CD4-positive, alpha-beta T cell (primary cell): ENCODE data around the gene FOXQ1. TPM values are rescaled to one million over a fixed set of nuclear protein-coding genes. Genes with fewer than 3 reads are reported as not detected.

Experiments
- ATAC-seq: fragments of 200-7000 bp; cut with Tn5 transposase; one replicate; pipeline ENCODE4 v1.10.0; 2022; ENCODE audit warnings: mild to moderate bottlenecking; ENCODE audit not compliant: poor library complexity
- CTCF ChIA-PET: fragments of 350-600 bp; sonication (Branson Sonifier 250); formaldehyde crosslinking; loops from one replicate; lab custom pipeline; 2021; ENCODE audit warnings: antibody characterized with exemption, inconsistent platforms; lab: Charles Lee
- POLR2A ChIA-PET: fragments of 350-600 bp; sonication (Branson Sonifier 250); formaldehyde crosslinking; loops from one replicate; lab custom pipeline; 2021; ENCODE audit warnings: antibody characterized with exemption, inconsistent platforms; lab: Charles Lee
- DNase-seq, 14 experiments: peaks; one replicate each; pipeline ENCODE4 v3.0.0-alpha.2; 2013 to 2020; ENCODE audit warnings: mixed read lengths in 2 of 14
- H3K27ac ChIP-seq, 2 donors: one replicate each; pipeline versions ENCODE4 v1.5.1 to v1.7.0; 2013; ENCODE audit warnings: low read length in 2 of 2, low read depth in 1 of 2, mild to moderate bottlenecking in 1 of 2
- H3K27me3 ChIP-seq, 2 experiments: 1 replicate in 1 of 2; 2 replicates in 1 of 2; pipeline versions ENCODE4 v1.6.1 to v1.7.0; 2013; ENCODE audit warnings: low read length in 2 of 2, control low read depth in 1 of 2, mild to moderate bottlenecking in 1 of 2, moderate library complexity in 1 of 2; ENCODE audit not compliant: insufficient read depth in 2 of 2, control insufficient read depth in 1 of 2
- H3K36me3 ChIP-seq: one replicate; pipeline ENCODE4 v1.6.1; 2013; ENCODE audit warnings: low read length, control low read depth; ENCODE audit not compliant: insufficient read depth
- H3K4me1 ChIP-seq: one replicate; pipeline ENCODE4 v1.6.1; 2013; ENCODE audit warnings: low read length, control low read depth; ENCODE audit not compliant: insufficient read depth
- H3K4me3 ChIP-seq: one replicate; pipeline ENCODE4 v1.5.1; 2013; ENCODE audit warnings: mild to moderate bottlenecking, low read length, moderate library complexity
- H3K9me3 ChIP-seq, 2 experiments: 1 replicate in 1 of 2; 2 replicates in 1 of 2; pipeline versions ENCODE4 v1.6.1 to v1.7.0; 2013; ENCODE audit warnings: low read length in 2 of 2, mild to moderate bottlenecking in 2 of 2, control low read depth in 1 of 2, moderate library complexity in 1 of 2; ENCODE audit not compliant: control insufficient read depth in 1 of 2, insufficient read depth in 1 of 2
- H3K27ac Mint-ChIP-seq: one replicate; pipeline ENCODE4 v1.8.0; 2020; ENCODE audit warnings: mixed read lengths
- H3K27me3 Mint-ChIP-seq: one replicate; pipeline ENCODE4 v1.8.0; 2021; ENCODE audit warnings: mixed read lengths
- H3K36me3 Mint-ChIP-seq: one replicate; pipeline ENCODE4 v1.8.0; 2021; ENCODE audit warnings: low read depth, mixed read lengths
- H3K4me1 Mint-ChIP-seq: one replicate; pipeline ENCODE4 v1.8.0; 2021; ENCODE audit warnings: low read depth, mixed read lengths
- H3K4me3 Mint-ChIP-seq: one replicate; pipeline ENCODE4 v1.8.0; 2020; ENCODE audit warnings: mild to moderate bottlenecking, mixed read lengths
- H3K9me3 Mint-ChIP-seq: one replicate; pipeline ENCODE4 v1.8.0; 2020; ENCODE audit warnings: mixed read lengths
- intact Hi-C, 2 experiments: fragments of 100-400 bp; cut with DNase I in 1 of 2; cut with micrococcal nuclease in 1 of 2; formaldehyde crosslinking; loops; one replicate each; pipeline versions ENCODE4 v1.15.1 to v1.9.0; 2023 to 2025; cut with DNase I, micrococcal nuclease
- polyA plus RNA-seq, 2 donors: library from polyadenylated mRNA; unstranded; fragments of 120-200 nt; gene quantifications; one replicate each; pipeline ENCODE4 v1.2.1, GENCODE V29; 2013
- total RNA-seq, 174 experiments: library from RNA in 2 of 174; stranded (reverse) in 2 of 174; gene quantifications; one replicate each; pipeline ENCODE4 v1.2.3 and lab custom pipeline; 2021 to 2026
- TF ChIP-seq, protein P1 (sequence below): fragments of 200-600 bp; IDR thresholded peaks from one replicate; pipeline ENCODE4 v1.8.0; 2022; ENCODE audit warnings: antibody characterized with exemption, mild to moderate bottlenecking

Gene FOXQ1
- not detected for total RNA-seq
- not detected for polyA plus RNA-seq (2013, experiment 1 of 2)
- polyA plus RNA-seq (2013, experiment 2 of 2) = not detected
- 0 to 0.22 (median 0) reads per million in 172 experiments for total RNA-seq (lab: John Stamatoyannopoulos, UW)

- no peak for ATAC-seq
- Histone ChIP-seq H3K9me3 (peaks cover 0 to 8% of the 10 kb centered on the region in 2 experiments), H3K4me3 (no peak within 1 kb of the TSS), H3K27me3 (peaks cover 63 to 77% of the 10 kb centered on the region in 2 experiments), H3K36me3 (no peaks in the 10 kb centered on the region), H3K27ac (no peak within 1 kb of the TSS), H3K4me1 (peaks cover 19% of the 10 kb centered on the region)
- no peaks in the 10 kb centered on the region for H3K36me3 Mint-ChIP-seq
- H3K4me3 Mint-ChIP-seq = peak within 1 kb of the TSS; percentile 58
- peaks cover 33% of the 10 kb centered on the region for H3K4me1 Mint-ChIP-seq
- TF ChIP-seq, protein P1, sequence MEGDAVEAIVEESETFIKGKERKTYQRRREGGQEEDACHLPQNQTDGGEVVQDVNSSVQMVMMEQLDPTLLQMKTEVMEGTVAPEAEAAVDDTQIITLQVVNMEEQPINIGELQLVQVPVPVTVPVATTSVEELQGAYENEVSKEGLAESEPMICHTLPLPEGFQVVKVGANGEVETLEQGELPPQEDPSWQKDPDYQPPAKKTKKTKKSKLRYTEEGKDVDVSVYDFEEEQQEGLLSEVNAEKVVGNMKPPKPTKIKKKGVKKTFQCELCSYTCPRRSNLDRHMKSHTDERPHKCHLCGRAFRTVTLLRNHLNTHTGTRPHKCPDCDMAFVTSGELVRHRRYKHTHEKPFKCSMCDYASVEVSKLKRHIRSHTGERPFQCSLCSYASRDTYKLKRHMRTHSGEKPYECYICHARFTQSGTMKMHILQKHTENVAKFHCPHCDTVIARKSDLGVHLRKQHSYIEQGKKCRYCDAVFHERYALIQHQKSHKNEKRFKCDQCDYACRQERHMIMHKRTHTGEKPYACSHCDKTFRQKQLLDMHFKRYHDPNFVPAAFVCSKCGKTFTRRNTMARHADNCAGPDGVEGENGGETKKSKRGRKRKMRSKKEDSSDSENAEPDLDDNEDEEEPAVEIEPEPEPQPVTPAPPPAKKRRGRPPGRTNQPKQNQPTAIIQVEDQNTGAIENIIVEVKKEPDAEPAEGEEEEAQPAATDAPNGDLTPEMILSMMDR = no peak
- POLR2A ChIA-PET = no interaction called here
- H3K27me3 Mint-ChIP-seq = peaks cover 78% of the 10 kb centered on the region
- H3K9me3 Mint-ChIP-seq = no peaks in the 10 kb centered on the region
- CTCF ChIA-PET = no interaction called here
- intact Hi-C loops = no loop called here
- H3K27ac Mint-ChIP-seq = no peak within 1 kb of the TSS
- DNase-seq = no peak
Measured at GRCh38 chr6:1311400-1312202, at the start of gene FOXQ1. Gene FOXQ1, plus strand, starts transcription at chr6:1312098. Its CDS starts 607 bp downstream, at chr6:1312705.

GRCh38 chr6:1262704-1263038 is 49.2 kb upstream of the FOXQ1 start:
- intact Hi-C loops = no loop called here
- Mint-ChIP-seq H3K9me3 (no peaks in the 10 kb centered on the region), H3K4me1 (no peaks in the 10 kb centered on the region), H3K36me3 (no peaks in the 10 kb centered on the region), H3K27ac (no peak overlapping the region), H3K4me3 (no peak overlapping the region), H3K27me3 (peaks cover 27% of the 10 kb centered on the region)
- Histone ChIP-seq H3K4me1 (no peaks in the 10 kb centered on the region), H3K4me3 (no peak overlapping the region), H3K9me3 (no peaks in the 10 kb centered on the region), H3K27me3 (peaks cover 0 to 6% of the 10 kb centered on the region in 2 experiments), H3K36me3 (no peaks in the 10 kb centered on the region), H3K27ac (no peak overlapping the region)
- TF ChIP-seq, protein P1 = no peak
- ATAC-seq (no peak), DNase-seq (no peak)
- CTCF ChIA-PET = no interaction called here
- POLR2A ChIA-PET = no interaction called here

DNA sequence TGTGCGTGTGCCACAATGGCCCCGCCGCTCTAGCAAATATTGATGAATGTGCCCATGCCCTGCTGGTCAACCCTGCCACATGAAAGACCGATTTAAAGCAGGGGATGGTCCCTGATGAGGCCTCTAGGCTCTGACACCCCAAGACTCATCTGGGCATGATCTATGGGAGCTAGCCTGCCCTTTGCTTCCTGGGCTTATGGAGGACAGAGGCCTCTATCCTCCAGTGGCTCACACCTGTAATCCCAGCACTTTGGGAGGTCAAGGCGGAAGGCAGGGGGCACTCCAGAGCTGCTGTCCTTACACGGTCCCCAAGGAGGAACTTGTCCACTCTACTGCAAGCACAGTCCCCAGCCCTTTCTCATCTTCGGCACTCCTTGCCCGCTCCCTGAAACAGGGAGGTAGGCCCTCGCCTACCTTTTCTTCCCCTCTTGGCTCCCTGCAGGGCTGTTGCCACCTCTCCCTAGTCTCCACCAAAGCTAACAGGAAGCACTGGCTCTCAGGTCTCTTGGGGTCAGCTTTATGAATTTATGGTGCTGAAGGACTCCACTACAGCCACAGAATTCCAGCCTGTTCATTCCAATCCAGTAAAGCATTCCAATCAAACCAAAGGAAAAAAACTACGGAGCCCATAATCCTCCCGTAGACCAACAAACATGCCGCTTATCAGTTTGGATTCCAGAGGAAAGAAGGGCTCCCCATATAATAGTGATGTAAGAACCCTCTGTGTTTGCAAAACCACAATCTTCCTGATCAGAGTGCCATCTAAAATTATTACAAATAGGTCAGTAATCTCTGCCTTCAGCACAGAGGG is 48.7 kb upstream of the FOXQ1 start:
- H3K27ac Mint-ChIP-seq = no peak overlapping the region
- peaks cover 27% of the 10 kb centered on the region for H3K27me3 Mint-ChIP-seq
- peaks cover 0 to 6% of the 10 kb centered on the region in 2 experiments for H3K27me3 ChIP-seq
- intact Hi-C loops = no loop called here
- no peaks in the 10 kb centered on the region for H3K36me3 ChIP-seq
- ChIA-PET CTCF (no interaction called here), POLR2A (no interaction called here)
- no peak overlapping the region for H3K4me3 Mint-ChIP-seq
- DNase-seq (peak in 1 of 14 experiments; percentile 25), ATAC-seq (no peak)
- no peaks in the 10 kb centered on the region for H3K9me3 Mint-ChIP-seq
- no peaks in the 10 kb centered on the region for H3K4me1 Mint-ChIP-seq
- H3K9me3 ChIP-seq = no peaks in the 10 kb centered on the region
- no peak overlapping the region for H3K27ac ChIP-seq
- no peaks in the 10 kb centered on the region for H3K4me1 ChIP-seq
- no peak overlapping the region for H3K4me3 ChIP-seq
- H3K36me3 Mint-ChIP-seq = no peaks in the 10 kb centered on the region
- TF ChIP-seq, protein P1 = no peak
